ENCODE data around the gene TSPAN4. TPM values are rescaled to one million over a fixed set of nuclear protein-coding genes. Genes with fewer than 3 reads are reported as not detected.

The TSPAN4 gene
- total RNA-seq, 4 donors from 2014 or later = 14.4 to 34.8 (median 21.5) TPM

GRCh38 chr11:867856-868358 is 25.3 kb downstream of the TSPAN4 start:
- Histone ChIP-seq H3K36me3 (peaks cover 0 to 8% of the 10 kb centered on the region in 2 donors), H3K27me3 (no peaks in the 10 kb centered on the region), H3K27ac (no peak overlapping the region), H3K4me3 (no peak overlapping the region), H3K9me3 (no peaks in the 10 kb centered on the region), H3K4me1 (no peaks in the 10 kb centered on the region)
- ATAC-seq (no peak), DNase-seq (no peak)
- no peak for TF ChIP-seq CTCF (IDR thresholded peaks at IDR 0.05 in 4 of 5, conservative IDR thresholded peaks at IDR 0.05 in 1 of 5)
- no peak for TF ChIP-seq POLR2A (IDR thresholded peaks at IDR 0.05)
- intact Hi-C loops (cut with DNase I; ENCODE audit: low total_unique reads) = no loop called here
- in situ Hi-C loops (cut with MboI; ENCODE audit: low sequenced_read_pairs in 4 of 4) = no loop called here

- no peaks in the 10 kb centered on the region for H3K27me3 ChIP-seq
- intact Hi-C loops (cut with DNase I; ENCODE audit: low total_unique reads) (no loop called here), in situ Hi-C loops (cut with MboI; ENCODE audit: low sequenced_read_pairs in 4 of 4) (no loop called here)
- H3K36me3 ChIP-seq = peaks cover 0 to 8% of the 10 kb centered on the region in 2 donors
- H3K27ac ChIP-seq = no peak overlapping the region
- ATAC-seq (no peak), DNase-seq (no peak)
- H3K9me3 ChIP-seq = no peaks in the 10 kb centered on the region
- no peak for TF ChIP-seq CTCF (IDR thresholded peaks at IDR 0.05 in 4 of 5, conservative IDR thresholded peaks at IDR 0.05 in 1 of 5)
- no peak for TF ChIP-seq POLR2A (IDR thresholded peaks at IDR 0.05)
- H3K4me1 ChIP-seq = no peaks in the 10 kb centered on the region
- H3K4me3 ChIP-seq = no peak overlapping the region
Observed at GRCh38 chr11:868394-868793, 25.7 kb downstream of the TSPAN4 start.

GRCh38 chr11:868802-869201 is 26.1 kb downstream of the TSPAN4 start:
- TF ChIP-seq CTCF (IDR thresholded peaks at IDR 0.05 in 4 of 5, conservative IDR thresholded peaks at IDR 0.05 in 1 of 5) = no peak
- no peak for TF ChIP-seq POLR2A (IDR thresholded peaks at IDR 0.05)
- in situ Hi-C loops (cut with MboI; ENCODE audit: low sequenced_read_pairs in 4 of 4) = no loop called here

GRCh38 chr11:869399-870126 is 26.9 kb downstream of the TSPAN4 start:
- intact Hi-C loops (cut with DNase I; ENCODE audit: low total_unique reads) (no loop called here), in situ Hi-C loops (cut with MboI; ENCODE audit: low sequenced_read_pairs in 4 of 4) (no loop called here)
- TF ChIP-seq CTCF (IDR thresholded peaks at IDR 0.05 in 4 of 5, conservative IDR thresholded peaks at IDR 0.05 in 1 of 5) (no peak), POLR2A (IDR thresholded peaks at IDR 0.05) (no peak)
- H3K9me3 ChIP-seq = no peaks in the 10 kb centered on the region
- H3K27ac ChIP-seq = no peak overlapping the region
- H3K27me3 ChIP-seq = no peaks in the 10 kb centered on the region
- H3K4me1 ChIP-seq = no peaks in the 10 kb centered on the region
- no peaks in the 10 kb centered on the region for H3K36me3 ChIP-seq
- DNase-seq = no peak
- ATAC-seq = no peak
- H3K4me3 ChIP-seq = no peak overlapping the region

More at GRCh38 chr11:868802-869201, 26.1 kb downstream of the TSPAN4 start:
- Histone ChIP-seq H3K27me3 (no peaks in the 10 kb centered on the region), H3K4me1 (no peaks in the 10 kb centered on the region), H3K27ac (no peak overlapping the region), H3K4me3 (no peak overlapping the region), H3K9me3 (no peaks in the 10 kb centered on the region), H3K36me3 (peaks cover 0 to 7% of the 10 kb centered on the region in 2 donors)
- intact Hi-C loops (cut with DNase I; ENCODE audit: low total_unique reads) = no loop called here
- ATAC-seq (no peak), DNase-seq (no peak)

- Histone ChIP-seq H3K27me3 (no peaks in the 10 kb centered on the region), H3K9me3 (no peaks in the 10 kb centered on the region), H3K27ac (no peak overlapping the region), H3K36me3 (no peaks in the 10 kb centered on the region), H3K4me3 (no peak overlapping the region), H3K4me1 (no peaks in the 10 kb centered on the region)
- DNase-seq = no peak
- ATAC-seq = no peak
- intact Hi-C loops (cut with DNase I; ENCODE audit: low total_unique reads) = no loop called here
- TF ChIP-seq POLR2A (IDR thresholded peaks at IDR 0.05) = no peak
- no peak for TF ChIP-seq CTCF (IDR thresholded peaks at IDR 0.05 in 4 of 5, conservative IDR thresholded peaks at IDR 0.05 in 1 of 5)
- in situ Hi-C loops (cut with MboI; ENCODE audit: low sequenced_read_pairs in 4 of 4) = no loop called here
Observed at GRCh38 chr11:870127-870413, 27.4 kb downstream of the TSPAN4 start.

All from gastrocnemius medialis (tissue), 4 donors.